Activated naive CD4-positive, alpha-beta T cell treated with anti-CD3 and anti-CD28 coated beads, Interleukin-2, amount 50 U/mL, for 72 hours (primary cell): Measurements from ENCODE around the gene CFAP298. TPM values are rescaled to one million over a fixed set of nuclear protein-coding genes. Genes with fewer than 3 reads are reported as not detected.
"Not testable (repeated sequence)": the region's sequence is repeated elsewhere in the genome, so short reads cannot be mapped to it uniquely, and the experiment has no call there.

Experiments used
- ATAC-seq, 2 donors: fragments of 150-1000 bp; cut with Tn5 transposase; 2 replicates each; pipeline ENCODE4 v1.10.0; 2021; ENCODE audit warnings: mild to moderate bottlenecking in 2 of 2, moderate library complexity in 2 of 2
- DNase-seq, 2 donors: peaks; one replicate each; pipeline ENCODE4 v3.0.0; 2021 to 2022; ENCODE audit warnings: low spot score in 2 of 2
- H3K27ac Mint-ChIP-seq, 2 donors: one replicate each; pipeline ENCODE4 v1.8.0; 2022; ENCODE audit warnings: mild to moderate bottlenecking in 2 of 2, mixed read lengths in 2 of 2
- H3K36me3 Mint-ChIP-seq, 2 donors: one replicate each; pipeline ENCODE4 v1.8.0; 2022; ENCODE audit warnings: mixed read lengths in 2 of 2
- H3K9me3 Mint-ChIP-seq, 2 donors: one replicate each; pipeline ENCODE4 v1.8.0; 2022; ENCODE audit warnings: mixed read lengths in 2 of 2
- total RNA-seq, 2 donors: library from RNA; stranded (reverse); gene quantifications; one replicate each; pipeline ENCODE4 v1.2.3, GENCODE V29; 2022

CFAP298 gene, protein sequence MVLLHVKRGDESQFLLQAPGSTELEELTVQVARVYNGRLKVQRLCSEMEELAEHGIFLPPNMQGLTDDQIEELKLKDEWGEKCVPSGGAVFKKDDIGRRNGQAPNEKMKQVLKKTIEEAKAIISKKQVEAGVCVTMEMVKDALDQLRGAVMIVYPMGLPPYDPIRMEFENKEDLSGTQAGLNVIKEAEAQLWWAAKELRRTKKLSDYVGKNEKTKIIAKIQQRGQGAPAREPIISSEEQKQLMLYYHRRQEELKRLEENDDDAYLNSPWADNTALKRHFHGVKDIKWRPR
- total RNA-seq: 10 to 100 TPM; 29.8 to 38.1 TPM

DNA sequence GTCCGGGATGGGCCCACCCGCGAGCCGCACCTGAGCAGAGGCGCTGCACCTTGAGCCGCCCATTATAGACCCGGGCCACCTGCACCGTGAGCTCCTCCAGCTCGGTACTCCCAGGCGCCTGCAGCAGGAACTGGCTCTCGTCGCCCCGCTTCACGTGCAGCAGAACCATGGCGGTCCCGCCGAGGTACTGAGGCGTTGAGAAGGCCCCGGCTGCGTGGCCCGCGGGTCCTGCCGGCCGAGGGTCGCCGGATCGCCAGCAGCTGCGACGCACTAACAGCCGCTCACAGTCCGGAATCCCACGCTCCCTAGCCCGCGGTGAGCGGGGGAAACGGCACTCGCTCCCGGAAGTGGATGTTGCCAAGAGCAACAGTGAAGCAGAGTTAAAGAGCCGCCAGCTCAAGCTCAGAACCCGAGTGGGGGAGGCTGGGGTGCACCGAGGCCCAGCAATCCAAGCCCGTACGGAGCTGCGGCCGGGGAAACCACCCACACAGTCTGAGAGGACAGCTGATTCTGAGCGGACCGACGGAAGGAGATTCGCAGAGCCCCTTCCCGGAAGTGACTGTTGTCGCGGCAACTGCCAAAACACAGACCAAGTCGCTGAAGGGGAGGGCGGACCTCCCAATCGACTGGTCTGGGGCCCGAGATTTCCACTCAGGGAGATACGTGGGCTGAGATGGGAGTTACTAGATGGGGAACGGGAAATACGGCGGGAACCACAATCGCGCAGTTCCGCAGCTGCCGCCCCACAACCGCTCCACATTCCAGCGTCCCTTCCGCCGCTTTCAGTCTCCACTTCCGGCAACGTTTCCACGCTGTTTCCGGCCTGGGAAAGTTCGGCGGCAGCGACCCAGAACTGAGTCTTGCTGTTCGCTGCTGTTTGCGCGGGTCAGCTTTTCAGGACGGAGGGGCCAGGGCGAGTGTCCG, at the start of gene CFAP298:
CFAP298 (minus strand) TSS at position 303 of the 924 bp plus-strand sequence; CDS start at position 169, 134 bp downstream.
- Mint-ChIP-seq H3K27ac (peak within 1 kb of the TSS; percentile 95 to 96), H3K9me3 (no peaks in the 10 kb centered on the region), H3K36me3 (peaks cover 8 to 20% of the 10 kb centered on the region in 2 donors)
- DNase-seq (peak; percentile 77 to 87), ATAC-seq (peak; percentile 90 to 94)

GRCh38 chr21:32661026-32661782, 49.0 kb upstream of the CFAP298 start:
- H3K27ac Mint-ChIP-seq, ATAC-seq, H3K9me3 Mint-ChIP-seq, DNase-seq: not testable (repeated sequence)
- H3K36me3 Mint-ChIP-seq: peaks cover 35 to 48% of the 10 kb centered on the region in 2 donors

DNA sequence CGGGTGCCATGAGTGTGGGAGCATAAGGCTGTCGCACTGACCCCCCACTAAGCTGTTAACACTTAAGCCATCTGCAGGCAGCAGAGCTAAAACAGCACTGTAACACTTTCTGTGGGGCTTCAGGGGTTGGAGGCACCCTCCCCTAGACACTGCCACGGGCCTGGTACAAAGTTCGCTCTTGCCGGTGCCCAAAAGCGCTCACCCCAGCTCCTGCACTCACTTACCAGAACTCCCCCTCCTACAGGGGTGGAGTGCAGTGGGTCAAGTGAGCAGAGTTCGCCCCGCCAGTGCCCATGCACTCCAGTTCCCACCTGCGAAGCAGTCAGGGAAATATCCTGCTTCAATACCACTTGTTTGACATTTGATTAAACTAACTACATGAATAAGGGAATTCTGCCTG, 46.3 kb upstream of the CFAP298 start:
- ATAC-seq (no peak), DNase-seq (no peak)
- peaks cover 11 to 21% of the 10 kb centered on the region in 2 donors for H3K36me3 Mint-ChIP-seq
- H3K27ac Mint-ChIP-seq: peak overlapping the region in 1 of 2 donors; percentile 39
- no peaks in the 10 kb centered on the region for H3K9me3 Mint-ChIP-seq

- H3K27ac Mint-ChIP-seq: peak overlapping the region in 1 of 2 donors; percentile 1
- ATAC-seq (peak; percentile 58 to 69), DNase-seq (peak in 1 of 2 donors; percentile 18)
- peaks cover 4 to 5% of the 10 kb centered on the region in 2 donors for H3K36me3 Mint-ChIP-seq
- H3K9me3 Mint-ChIP-seq: no peaks in the 10 kb centered on the region
Measured at GRCh38 chr21:32653326-32653901, 41.2 kb upstream of the CFAP298 start.

DNA sequence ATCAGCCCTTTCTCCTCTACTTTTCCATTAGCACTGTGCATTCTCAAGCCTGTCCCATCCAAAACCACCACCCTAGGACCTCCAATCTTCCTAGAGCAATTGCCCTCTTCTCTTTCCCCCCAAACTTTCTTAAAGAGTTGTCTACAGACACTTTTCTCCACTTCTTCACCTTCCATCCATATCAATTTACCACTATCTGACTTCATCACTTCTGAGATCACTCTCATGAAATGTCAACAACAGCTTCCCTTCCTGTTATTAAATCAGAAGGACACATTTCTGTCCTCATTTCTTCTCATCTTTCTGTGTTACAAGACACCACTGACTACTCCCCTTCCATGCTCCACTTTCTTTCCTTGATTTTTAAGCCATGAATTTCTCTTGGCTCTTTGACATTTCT, 36.0 kb upstream of the CFAP298 start:
- Mint-ChIP-seq H3K27ac (no peak overlapping the region), H3K36me3 (no peaks in the 10 kb centered on the region), H3K9me3 (no peaks in the 10 kb centered on the region)
- no peak for DNase-seq
- ATAC-seq: no peak

DNA sequence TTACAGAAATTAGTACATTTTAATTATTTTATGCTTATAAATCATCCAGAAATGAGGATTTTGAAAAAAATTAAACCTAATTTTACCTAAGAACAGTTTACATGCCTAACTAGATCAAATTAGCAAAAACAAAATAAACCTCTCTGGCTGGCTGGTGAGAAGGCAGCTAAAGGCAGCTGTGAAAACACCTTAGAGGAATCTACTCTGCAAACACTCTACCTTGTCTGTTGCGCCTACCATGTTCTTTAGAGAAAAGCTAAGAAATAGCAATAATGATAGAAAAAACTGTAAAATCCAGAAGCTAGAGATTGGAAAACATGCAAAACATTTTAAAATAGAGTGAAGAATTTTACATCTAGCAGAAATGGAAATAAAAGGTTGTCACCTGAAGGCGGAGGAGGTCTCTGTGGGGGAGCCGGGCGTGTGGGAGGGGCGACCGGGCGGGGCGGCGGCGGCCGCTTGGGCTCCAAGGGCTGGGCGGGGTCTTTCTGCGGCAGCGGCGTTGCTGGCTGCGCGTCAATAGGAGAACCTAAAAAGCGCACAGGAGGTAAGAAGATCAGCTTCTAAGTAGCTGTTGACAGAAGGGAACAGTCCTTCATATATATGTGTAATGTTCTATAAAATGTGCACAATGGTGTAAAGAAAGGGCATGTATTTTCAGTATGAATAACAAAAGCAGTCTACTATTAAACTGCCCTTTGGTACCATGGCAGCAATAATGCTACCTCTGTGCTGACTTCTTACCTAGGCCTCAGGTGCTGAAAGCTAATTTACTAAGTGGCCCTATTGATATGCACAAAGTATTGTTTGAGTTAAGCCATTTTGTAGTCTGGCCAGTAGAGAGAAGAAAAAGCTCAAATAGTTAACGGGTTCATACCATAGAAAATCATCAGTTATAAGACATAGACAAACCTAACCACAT, 33.3 kb upstream of the CFAP298 start:
- no peak overlapping the region for H3K27ac Mint-ChIP-seq
- ATAC-seq (no peak), DNase-seq (no peak)
- no peaks in the 10 kb centered on the region for H3K36me3 Mint-ChIP-seq
- no peaks in the 10 kb centered on the region for H3K9me3 Mint-ChIP-seq

- no peaks in the 10 kb centered on the region for H3K9me3 Mint-ChIP-seq
- no peak overlapping the region for H3K27ac Mint-ChIP-seq
- H3K36me3 Mint-ChIP-seq: no peaks in the 10 kb centered on the region
- no peak for DNase-seq
- no peak for ATAC-seq
Measured at GRCh38 chr21:32641710-32642698, 29.8 kb upstream of the CFAP298 start.

GRCh38 chr21:32626621-32627196, 14.5 kb upstream of the CFAP298 start:
- no peaks in the 10 kb centered on the region for H3K36me3 Mint-ChIP-seq
- no peaks in the 10 kb centered on the region for H3K9me3 Mint-ChIP-seq
- no peak overlapping the region for H3K27ac Mint-ChIP-seq
- ATAC-seq (no peak), DNase-seq (no peak)

DNA sequence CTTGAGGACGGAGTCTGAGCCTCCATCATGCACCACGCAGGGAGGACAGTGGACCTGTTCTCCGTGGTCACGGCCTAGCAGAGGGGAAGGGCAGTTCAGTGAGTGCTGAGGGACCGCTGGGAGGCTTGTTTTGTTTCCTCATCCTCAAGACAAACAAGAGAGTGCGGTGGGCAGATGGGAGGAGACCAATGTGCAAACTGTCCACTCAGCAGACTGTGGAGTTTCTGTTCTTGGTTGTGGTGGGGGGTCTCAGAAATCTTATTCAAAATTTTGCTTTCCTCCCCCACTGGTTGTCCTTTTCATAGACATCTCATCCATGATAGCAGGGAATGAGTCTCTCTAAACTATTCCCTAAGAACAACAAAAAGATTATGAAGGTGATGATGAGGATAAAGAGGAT, 6.0 kb upstream of the CFAP298 start:
- not testable (repeated sequence) for H3K36me3 Mint-ChIP-seq, DNase-seq, H3K9me3 Mint-ChIP-seq, H3K27ac Mint-ChIP-seq, ATAC-seq

DNA sequence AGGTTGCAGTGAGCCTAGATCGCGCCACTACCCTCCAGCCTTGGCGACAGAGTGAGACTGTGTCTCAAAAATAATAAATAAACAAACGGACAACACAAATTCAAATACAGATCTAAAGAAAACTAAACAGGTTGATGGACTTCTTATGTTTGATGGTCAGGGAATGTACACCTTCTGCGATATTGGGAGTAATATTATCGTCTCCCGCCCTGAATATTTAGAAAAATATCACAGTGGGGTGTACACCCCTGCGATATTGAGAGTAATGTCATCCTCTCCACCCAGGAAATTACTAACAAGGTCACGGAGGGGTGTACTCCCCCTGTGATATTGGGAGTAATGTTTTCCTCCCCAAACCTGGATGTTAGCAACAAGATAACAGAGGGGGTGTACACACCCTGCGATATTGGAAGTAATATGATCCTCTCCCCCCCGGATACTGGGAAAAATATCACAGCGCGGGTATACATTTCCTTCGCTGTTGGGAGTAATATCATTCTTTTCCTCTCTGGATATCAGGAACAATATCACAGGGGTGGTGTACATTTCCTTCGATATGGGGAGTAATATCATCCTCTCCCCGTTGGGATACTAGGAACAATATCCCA, 1.4 kb upstream of the CFAP298 start:
- peaks cover 8 to 20% of the 10 kb centered on the region in 2 donors for H3K36me3 Mint-ChIP-seq
- peak overlapping the region; percentile 95 to 96 for H3K27ac Mint-ChIP-seq
- ATAC-seq (no peak), DNase-seq (no peak)
- no peaks in the 10 kb centered on the region for H3K9me3 Mint-ChIP-seq

- Mint-ChIP-seq H3K36me3 (peaks cover 8 to 20% of the 10 kb centered on the region in 2 donors), H3K27ac (peak overlapping the region; percentile 95 to 96), H3K9me3 (no peaks in the 10 kb centered on the region)
- DNase-seq: no peak
- ATAC-seq: no peak
Measured at GRCh38 chr21:32612999-32613337, 791 bp upstream of the CFAP298 start.

DNA sequence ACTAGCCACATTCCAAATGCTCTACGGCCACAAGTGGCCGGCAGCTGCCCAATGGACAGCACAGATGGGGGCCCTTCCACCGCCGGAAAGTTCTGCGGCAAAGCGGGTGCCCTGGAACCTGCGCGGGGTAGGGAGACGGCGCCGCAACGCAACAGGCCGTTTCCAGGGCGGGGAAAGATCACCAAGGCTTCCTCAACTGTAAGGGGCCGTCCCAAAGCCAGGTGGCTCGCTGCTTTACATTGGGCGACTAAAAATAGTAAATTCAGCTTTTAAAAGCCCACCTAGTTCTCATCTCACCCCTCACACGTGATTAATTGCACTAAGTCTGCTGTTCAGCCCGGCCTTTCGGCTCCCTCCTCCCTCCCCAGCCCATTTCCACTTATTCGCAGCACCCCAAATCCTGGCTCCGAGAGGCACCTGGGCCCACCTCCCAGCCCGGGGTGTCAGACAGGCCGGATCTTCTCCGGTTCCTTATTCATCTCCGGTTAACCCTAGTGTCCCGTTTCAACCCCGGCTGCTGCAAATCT, 643 bp downstream of the CFAP298 start:
- DNase-seq (peak; percentile 38 to 64), ATAC-seq (peak; percentile 0 to 54)
- peak overlapping the region; percentile 95 to 96 for H3K27ac Mint-ChIP-seq
- H3K36me3 Mint-ChIP-seq: peaks cover 8 to 20% of the 10 kb centered on the region in 2 donors
- H3K9me3 Mint-ChIP-seq: no peaks in the 10 kb centered on the region

DNA sequence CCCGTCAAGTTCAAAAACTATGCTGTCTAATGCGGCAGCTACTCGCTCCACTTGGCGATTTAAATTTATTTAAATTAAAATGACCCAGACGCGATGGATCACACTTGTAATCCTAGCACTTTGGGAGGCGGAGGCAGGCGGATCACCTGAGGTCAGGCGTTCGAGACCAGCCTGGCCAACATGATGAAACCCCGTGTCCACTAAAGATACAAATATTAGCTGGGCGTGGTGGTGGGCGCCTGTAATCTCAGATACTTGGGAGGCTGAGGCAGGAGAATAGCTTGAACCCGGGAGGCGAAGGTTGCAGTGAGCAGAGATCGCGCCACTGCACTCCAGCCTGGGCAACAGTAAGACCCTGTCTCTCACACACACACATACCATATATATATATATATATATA, 1.2 kb downstream of the CFAP298 start:
- H3K36me3 Mint-ChIP-seq: peaks cover 8 to 24% of the 10 kb centered on the region in 2 donors
- not testable (repeated sequence) for H3K27ac Mint-ChIP-seq, DNase-seq, H3K9me3 Mint-ChIP-seq, ATAC-seq

GRCh38 chr21:32608851-32609250, 3.3 kb downstream of the CFAP298 start:
- Mint-ChIP-seq H3K9me3 (no peaks in the 10 kb centered on the region), H3K36me3 (peaks cover 13 to 38% of the 10 kb centered on the region in 2 donors), H3K27ac (no peak overlapping the region)
- no peak for DNase-seq
- no peak for ATAC-seq
